RWPE1 (cell line): ENCODE results near the gene TKT.
"Not testable (repeated sequence)": the region's sequence is repeated elsewhere in the genome, so short reads cannot be mapped to it uniquely, and the experiment has no call there.

ENCODE experiments used
- CTCF ChIA-PET: fragments of 350-600 bp; sonication (Branson Sonifier 250); formaldehyde crosslinking; extraction: SDS; loops from one replicate; lab custom pipeline; 2021; lab: Yijun Ruan, JAX
- POLR2A ChIA-PET: fragments of 400-600 bp; formaldehyde crosslinking; extraction: SDS; loops from one replicate; lab custom pipeline; 2020; ENCODE audit warnings: antibody characterized with exemption; ENCODE audit not compliant: low non-redundant PET; lab: Yijun Ruan, JAX
- DNase-seq: peaks from one replicate; pipeline ENCODE4 v3.0.0; 2012; ENCODE audit warnings: low spot score
- H3K27ac ChIP-seq: fragments of 450-650 bp; 2 replicates; pipeline ENCODE4 v1.5.1; 2017
- TF ChIP-seq, protein P1 (sequence below): fragments of 450-650 bp; conservative IDR thresholded peaks from 2 replicates; pipeline ENCODE4 v1.5.1; 2017; ENCODE audit warnings: low read depth, mild to moderate bottlenecking

Gene TKT, protein sequence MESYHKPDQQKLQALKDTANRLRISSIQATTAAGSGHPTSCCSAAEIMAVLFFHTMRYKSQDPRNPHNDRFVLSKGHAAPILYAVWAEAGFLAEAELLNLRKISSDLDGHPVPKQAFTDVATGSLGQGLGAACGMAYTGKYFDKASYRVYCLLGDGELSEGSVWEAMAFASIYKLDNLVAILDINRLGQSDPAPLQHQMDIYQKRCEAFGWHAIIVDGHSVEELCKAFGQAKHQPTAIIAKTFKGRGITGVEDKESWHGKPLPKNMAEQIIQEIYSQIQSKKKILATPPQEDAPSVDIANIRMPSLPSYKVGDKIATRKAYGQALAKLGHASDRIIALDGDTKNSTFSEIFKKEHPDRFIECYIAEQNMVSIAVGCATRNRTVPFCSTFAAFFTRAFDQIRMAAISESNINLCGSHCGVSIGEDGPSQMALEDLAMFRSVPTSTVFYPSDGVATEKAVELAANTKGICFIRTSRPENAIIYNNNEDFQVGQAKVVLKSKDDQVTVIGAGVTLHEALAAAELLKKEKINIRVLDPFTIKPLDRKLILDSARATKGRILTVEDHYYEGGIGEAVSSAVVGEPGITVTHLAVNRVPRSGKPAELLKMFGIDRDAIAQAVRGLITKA

DNA sequence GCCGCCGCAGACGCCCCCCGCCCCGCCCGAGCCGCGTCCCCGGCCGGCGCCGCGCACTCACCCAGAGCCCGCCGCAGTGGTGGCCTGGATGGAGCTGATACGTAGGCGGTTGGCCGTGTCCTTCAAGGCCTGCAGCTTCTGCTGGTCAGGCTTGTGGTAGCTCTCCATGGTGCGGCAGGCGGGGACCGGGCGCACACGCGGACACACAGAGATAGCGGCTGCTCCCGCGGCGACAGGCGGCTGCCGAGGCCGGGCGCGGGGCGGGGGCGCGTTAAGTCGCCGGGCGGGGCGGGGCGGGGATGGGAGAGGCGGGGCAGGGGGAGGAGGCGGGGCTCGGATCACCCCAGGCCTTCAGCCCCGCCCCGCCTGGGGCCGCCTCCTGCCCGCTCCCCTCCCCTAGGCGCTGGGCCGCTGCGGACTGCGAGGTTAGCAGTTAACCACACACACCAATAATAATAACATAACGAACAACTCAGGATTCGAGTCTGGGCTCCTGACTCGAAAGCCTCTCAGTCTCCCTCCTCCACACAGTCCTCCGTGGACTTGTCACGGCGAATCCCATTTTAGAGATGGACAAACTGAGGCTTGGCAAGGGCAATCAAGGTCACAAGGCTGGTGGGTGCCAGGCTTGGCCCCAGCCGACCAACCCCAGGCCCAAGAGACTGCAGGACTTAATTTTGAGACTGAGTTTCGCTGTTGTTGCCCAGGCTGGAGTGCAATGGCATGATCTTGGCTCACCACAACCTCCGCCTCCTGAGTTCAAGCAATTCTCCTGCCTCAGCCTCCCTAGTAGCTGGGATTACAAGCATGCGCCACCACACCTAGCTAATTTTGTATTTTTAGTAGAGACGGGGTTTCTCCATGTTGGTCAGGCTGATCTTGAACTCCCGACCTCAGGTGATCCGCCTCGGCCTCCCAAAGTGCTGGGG, at the start of gene TKT:
Gene TKT, minus strand, starts transcription at position 248 of the 929 bp plus-strand sequence. Its CDS starts 80 bp downstream, at position 168.
- peak within 1 kb of the TSS; percentile 92 for H3K27ac ChIP-seq
- POLR2A ChIA-PET: no interaction called here
- peak; percentile 94 for DNase-seq
- TF ChIP-seq, protein P1, sequence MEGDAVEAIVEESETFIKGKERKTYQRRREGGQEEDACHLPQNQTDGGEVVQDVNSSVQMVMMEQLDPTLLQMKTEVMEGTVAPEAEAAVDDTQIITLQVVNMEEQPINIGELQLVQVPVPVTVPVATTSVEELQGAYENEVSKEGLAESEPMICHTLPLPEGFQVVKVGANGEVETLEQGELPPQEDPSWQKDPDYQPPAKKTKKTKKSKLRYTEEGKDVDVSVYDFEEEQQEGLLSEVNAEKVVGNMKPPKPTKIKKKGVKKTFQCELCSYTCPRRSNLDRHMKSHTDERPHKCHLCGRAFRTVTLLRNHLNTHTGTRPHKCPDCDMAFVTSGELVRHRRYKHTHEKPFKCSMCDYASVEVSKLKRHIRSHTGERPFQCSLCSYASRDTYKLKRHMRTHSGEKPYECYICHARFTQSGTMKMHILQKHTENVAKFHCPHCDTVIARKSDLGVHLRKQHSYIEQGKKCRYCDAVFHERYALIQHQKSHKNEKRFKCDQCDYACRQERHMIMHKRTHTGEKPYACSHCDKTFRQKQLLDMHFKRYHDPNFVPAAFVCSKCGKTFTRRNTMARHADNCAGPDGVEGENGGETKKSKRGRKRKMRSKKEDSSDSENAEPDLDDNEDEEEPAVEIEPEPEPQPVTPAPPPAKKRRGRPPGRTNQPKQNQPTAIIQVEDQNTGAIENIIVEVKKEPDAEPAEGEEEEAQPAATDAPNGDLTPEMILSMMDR: no peak
- CTCF ChIA-PET: no interaction called here

DNA sequence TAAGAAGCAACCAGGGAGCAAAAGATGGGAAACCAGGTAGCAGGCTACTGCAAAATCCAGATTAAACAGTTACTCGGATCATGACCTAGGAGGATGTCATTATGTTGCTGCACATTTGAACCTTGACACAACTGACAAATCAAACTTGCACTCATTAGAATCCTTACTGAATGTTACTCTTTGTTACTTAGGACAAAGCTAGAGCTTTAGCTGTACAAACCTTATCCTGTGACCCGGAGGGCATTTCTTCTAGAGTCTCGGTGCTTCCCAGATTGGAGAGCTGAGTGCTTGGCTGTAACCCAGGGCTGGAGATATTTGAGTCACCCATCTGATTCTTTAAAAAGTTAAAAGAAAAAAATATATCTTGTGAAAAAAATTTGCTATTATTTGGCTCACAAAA, 48.1 kb upstream of the TKT start:
- DNase-seq: no peak
- POLR2A ChIA-PET: no interaction called here

DNA sequence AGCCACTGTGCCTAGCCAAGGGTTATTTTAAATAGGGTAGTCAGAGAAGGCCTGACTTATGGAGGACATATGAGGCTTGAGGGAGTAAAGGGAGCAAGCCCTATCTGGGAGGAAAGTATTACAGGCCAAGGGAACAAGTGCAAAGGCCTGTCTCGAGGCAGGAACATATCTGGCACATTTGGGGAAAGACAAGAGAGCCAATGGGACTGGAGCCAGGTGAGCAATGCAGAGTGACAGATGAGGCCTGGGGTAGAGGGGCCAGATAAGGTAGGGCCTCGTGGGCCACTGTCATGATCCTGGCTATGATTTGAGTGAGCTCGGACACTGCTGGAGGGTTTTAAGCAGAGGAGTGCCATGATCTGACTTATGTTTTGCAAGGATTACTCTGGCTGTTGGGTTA, 47.7 kb upstream of the TKT start:
- no peak for DNase-seq
- TF ChIP-seq, protein P1: no peak
- POLR2A ChIA-PET: no interaction called here
- H3K27ac ChIP-seq: peak overlapping the region; percentile 30; the same call in 1 of the 2 replicates
- CTCF ChIA-PET: no interaction called here

More for the DNA sequence above, 48.1 kb upstream of the TKT start:
- TF ChIP-seq, protein P1: no peak
- CTCF ChIA-PET: interaction anchor here (0.6 kb wide), 1 partner anchor 399 kb away, joined by 3 read pairs; no protein-coding TSS in a partner anchor
- H3K27ac ChIP-seq: no peak overlapping the region

DNA sequence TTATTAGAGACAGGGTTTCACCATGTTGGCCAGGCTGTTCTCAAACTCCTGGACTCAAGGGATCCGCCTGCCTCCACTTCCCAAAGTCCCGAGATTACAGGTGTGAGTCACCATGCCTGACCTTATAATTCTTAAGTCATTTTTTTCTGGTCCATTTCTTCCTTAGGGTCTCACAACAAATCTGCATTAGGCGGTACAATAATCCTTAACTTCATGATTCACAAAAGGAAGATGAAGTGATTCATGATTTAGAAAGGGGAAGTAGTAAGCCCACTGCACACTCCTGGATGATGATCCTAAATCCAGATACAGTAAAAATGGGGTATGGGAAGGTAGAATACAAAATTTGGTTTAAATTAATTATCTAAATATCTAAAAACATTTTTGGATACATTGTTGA, 45.0 kb upstream of the TKT start:
- no peak overlapping the region for H3K27ac ChIP-seq
- no peak for DNase-seq
- ChIA-PET POLR2A (no interaction called here), CTCF (interaction anchor here (1.3 kb wide), 1 partner anchor 11 kb away, joined by 5 read pairs; no protein-coding TSS in a partner anchor)
- TF ChIP-seq, protein P1: no peak

DNA sequence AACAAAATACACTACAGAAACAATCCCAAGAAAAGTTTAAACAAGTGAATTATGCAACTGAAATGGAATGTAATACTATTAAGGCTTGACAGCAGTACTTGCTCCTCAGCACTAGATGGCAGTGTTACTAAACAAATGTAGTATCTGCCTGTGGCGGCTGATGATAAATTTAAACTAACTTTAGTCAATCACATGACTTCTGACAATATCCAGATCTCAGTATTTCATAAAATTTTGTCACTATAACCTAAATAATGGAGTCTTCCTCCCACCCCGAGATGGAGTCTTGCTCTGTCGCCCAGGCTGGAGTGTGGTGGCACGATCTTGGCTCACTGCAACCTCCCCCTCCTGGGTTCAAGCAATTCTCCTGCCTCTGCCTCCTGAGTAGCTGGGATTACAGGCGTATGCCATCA, 43.8 kb upstream of the TKT start:
- TF ChIP-seq, protein P1: peak; percentile 86
- peak overlapping the region; percentile 43 for H3K27ac ChIP-seq
- CTCF ChIA-PET: interaction anchor here (1.3 kb wide), 1 partner anchor 12 kb away, joined by 5 read pairs; no protein-coding TSS in a partner anchor
- POLR2A ChIA-PET: not testable (repeated sequence)
- peak; percentile 49 for DNase-seq

DNA sequence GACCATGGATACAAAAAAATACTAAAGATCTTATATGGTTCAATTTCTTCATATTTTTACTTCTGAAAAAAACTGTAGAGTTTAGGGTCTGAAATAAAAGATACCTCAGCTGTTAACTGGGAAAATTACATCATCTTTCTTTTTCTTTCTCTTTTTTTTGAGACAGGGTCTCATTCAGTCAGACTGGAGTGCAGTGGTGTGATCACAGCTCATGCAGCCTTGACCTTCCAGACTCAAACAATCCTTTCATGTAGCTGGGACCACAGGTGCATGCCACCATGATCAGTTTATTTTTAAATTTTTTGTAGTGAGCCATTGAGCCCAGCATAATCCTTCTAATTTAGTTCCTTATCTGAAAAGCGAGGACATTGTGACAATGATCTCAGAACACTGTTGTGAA, 39.6 kb upstream of the TKT start:
- H3K27ac ChIP-seq: no peak overlapping the region
- ChIA-PET POLR2A (no interaction called here), CTCF (no interaction called here)
- TF ChIP-seq, protein P1: no peak
- DNase-seq: no peak
